HL-60/S4 (cell line): ENCODE results near the gene CHST8.

Experiments
- in situ Hi-C: fragments of 300-500 bp; cut with MboI; formaldehyde crosslinking; loops from 2 replicates; pipeline ENCODE4 v1.14.3; 2022; ENCODE audit warnings: low sequenced_read_pairs

CHST8 gene

GRCh38 chr19:33730858-33731607, 109.3 kb downstream of the CHST8 start:
- in situ Hi-C loops = no loop called here

- in situ Hi-C loops = no loop called here
Observed at GRCh38 chr19:33731881-33732280, 110.1 kb downstream of the CHST8 start.

DNA sequence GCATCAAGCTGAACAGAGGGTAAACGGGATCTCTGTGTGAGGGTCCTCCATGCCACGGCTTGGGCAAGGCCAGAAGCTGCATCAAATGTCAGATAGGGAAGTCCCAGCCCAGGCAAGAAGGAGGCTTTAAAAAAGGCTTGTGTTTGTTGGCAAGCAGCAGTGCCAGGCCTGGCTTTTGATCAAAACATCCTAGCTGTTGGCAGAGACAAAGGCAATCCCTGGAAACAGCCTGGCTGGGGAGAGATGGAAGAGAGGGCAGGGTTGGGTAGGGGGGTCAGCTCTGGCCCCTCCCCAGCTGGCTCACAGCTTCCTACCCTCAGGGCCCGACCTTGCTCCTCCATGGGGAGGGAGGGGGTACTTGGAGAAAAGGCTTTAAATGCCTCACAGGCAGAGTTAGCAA, 113.2 kb downstream of the CHST8 start:
- in situ Hi-C loops = no loop called here

- in situ Hi-C loops = no loop called here
Observed at GRCh38 chr19:33736158-33736557, 114.4 kb downstream of the CHST8 start.

DNA sequence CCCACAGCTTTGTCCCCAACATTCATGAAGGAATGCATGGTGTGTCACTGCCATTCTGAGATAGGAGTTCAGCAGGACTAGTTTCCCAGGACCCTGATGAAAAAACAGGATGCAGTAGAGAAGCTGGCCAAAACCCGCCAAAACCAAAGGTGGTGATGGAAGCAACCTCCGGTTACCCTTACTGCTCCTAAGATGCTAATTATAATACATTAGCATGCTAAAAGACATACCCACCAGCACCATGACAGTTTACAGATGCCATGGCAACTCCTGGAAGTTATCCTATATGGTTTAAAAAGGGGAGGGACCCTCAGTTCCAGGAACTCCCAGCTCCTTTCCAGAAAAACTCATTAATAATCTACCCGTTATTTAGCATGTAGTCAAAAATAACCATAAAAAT, 115.0 kb downstream of the CHST8 start:
- in situ Hi-C loops = no loop called here

GRCh38 chr19:33737681-33738371, 116.1 kb downstream of the CHST8 start:
- in situ Hi-C loops = no loop called here

DNA sequence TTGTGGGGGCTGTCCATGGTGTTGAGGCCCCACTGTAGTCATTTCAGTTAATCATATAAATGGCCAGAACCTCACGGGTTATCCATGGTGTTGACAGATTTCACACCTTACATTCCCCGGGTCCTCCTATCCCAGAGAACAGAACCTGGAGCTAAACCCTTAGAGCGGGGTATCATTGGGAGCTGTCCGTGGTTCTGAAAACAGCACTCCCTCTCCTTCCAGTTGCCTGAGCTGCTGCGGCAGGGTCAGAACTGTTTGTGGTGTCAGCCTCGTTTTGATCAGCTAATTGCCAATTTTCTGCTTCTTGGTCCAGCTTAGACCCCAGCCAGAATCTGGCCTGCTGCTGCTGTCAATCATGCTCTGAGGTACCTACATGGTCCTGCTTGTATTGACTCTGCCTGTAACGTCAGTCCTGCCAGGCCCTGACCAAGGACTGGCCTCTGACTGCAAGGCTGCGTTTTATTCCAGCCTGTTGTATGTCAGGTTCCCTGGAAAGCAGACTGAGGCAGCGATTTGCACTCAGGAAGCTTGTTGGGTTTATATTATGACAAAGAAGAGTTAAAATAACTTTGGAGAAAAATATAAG, 119.2 kb downstream of the CHST8 start:
- in situ Hi-C loops = no loop called here

DNA sequence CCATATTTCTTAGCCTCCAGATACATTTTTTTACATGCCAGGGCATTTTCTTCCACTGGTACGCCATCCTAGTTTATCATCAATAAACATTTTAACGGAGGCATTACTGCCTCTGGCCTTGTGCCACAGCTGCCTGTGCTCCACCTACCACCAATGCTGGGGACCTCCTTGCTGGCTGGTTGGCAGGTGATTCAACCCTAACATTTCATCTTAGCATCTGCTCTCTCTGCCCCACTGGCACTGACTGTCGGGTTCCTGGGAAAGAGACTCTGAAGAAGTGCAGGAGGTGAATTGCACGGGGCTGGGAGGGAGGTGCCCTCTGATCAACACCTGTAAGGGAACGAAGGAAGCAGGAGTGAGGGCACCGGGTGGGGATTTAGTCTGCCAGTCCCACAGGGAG, 123.5 kb downstream of the CHST8 start:
- in situ Hi-C loops = no loop called here

GRCh38 chr19:33746159-33746558, 124.4 kb downstream of the CHST8 start:
- in situ Hi-C loops = no loop called here

DNA sequence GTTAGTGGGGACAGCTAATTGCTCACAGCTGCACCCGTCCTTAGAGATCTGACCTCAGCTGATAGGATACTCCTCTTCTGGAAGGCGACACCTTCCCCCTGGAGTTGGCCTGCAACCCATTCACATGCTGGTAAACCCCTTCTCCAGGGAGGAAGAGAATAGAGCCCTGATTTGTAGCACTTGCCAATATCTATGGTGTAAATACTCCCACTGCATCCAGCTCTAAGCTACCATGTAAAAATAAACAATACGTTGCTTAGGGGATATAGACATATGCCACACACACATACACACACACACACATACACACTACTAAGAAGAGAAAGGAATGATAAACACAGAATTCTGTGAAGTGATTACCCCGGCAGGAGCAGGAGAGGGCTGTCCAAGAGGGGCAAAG, 125.5 kb downstream of the CHST8 start:
- in situ Hi-C loops = no loop called here

GRCh38 chr19:33748231-33748630, 126.5 kb downstream of the CHST8 start:
- in situ Hi-C loops = no loop called here

DNA sequence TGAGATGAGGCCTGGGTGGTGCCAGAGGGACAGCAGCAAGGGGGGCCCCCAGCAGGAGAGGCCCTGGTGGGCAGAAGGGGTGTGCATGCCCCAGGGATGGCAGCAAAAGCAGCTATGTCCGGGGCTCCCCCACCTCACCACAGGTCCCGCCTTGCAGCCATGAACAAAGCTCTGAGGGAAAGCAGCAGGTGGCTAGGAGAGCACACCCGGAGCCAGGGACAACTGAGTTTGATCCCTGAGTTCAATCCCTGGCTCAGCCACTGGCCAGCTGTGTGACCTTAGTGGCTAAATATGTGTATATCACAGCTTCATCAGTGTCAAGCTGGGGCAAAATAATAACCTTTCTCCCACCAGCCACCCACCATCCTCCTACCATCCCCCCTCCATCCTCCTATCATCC, 127.3 kb downstream of the CHST8 start:
- in situ Hi-C loops = no loop called here

DNA sequence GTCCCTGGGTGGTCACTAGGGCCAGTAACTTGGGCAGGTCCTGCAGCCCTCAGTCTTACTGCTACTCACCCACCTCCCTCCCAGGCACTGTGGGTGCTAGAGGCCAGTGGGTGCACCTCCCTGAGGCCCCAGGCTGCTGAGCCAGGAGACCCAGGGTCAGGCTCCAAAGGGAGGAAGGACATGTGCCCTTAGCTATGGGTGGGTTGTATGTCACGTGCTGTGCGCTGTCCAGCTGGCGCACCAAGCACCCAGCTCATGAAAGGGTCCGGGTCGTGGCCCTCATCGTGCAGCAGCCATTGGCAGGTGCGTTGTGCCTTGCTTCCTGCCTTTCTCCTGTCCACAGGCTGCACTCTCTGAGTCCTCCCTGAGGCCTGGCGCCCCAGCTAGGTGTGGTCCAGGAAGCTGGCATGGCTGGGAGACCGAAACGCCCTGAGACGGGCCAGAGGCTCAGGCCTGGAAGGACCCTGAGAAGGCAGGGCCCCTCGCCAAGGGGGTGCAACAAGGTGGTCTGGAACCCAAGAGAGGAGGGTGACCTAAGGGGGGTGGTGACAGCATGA, 127.9 kb downstream of the CHST8 start:
- in situ Hi-C loops = no loop called here

- in situ Hi-C loops = no loop called here
Observed at GRCh38 chr19:33750587-33751435, 129.1 kb downstream of the CHST8 start.

DNA sequence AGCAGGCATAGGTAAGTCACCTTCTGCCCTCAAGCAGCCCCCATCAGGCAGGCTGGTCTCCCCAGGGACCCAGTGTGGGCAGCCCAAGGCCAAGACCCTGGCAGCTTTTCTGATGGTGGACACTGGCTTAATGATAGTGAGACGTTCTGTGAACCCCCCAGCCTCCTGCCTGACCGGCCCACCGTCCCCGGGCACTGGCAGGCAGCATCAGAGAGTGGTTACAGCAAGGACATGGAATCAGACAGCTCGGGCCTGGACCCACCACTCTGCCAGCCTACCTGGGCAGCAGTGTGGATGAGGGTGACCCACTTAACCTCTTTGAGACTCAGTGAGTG, 129.7 kb downstream of the CHST8 start:
- in situ Hi-C loops = no loop called here

GRCh38 chr19:33752018-33752800, 130.5 kb downstream of the CHST8 start:
- in situ Hi-C loops = no loop called here

GRCh38 chr19:33752945-33753344, 131.2 kb downstream of the CHST8 start:
- in situ Hi-C loops = no loop called here

GRCh38 chr19:33754361-33754760, 132.6 kb downstream of the CHST8 start:
- in situ Hi-C loops = no loop called here

DNA sequence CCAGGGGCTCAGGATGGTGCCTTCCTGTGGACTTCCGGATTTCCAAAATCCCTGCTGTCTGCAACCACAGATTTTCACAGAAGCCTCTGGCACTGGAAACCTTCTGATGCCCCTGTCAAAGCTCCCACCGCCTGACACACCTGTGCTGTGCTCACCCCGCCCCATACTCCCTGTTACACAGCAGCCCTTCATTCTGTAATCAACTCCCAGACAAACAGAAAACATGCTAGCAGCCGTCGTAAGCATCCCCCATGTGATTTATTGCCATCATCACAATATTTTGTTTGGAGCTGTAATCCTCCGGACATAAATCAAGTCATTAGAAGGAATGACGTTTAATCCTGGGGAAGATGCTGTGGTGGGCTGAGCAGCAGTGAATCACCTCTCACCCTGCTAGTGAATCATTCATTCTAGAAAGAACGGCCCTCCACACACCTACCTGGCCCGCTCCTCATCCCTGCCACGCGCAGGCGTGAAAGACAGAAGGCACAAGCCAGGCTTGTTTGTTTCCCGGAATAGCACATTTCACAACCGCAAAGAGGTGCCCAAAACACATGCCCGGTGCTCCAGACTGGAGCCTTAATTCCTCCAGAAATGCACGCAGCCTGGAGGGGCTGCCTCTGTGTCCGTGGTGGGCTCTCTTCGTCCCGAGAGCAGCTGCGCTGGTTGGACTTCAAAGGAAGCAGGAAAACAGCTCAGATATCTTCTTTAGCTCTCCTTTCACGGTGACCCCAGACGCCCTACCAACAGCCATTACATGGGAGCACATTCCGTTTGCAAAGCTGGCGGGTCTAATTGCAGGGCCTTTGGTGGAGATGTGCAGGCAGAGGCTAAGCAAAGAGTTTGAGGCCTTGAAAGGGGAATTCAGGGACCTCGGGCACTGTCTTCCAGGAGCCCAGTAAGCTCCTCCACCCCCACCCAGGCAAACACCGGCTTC, 133.6 kb downstream of the CHST8 start:
- in situ Hi-C loops = no loop called here
